Measurements from ENCODE around the gene RD3L.

DNA sequence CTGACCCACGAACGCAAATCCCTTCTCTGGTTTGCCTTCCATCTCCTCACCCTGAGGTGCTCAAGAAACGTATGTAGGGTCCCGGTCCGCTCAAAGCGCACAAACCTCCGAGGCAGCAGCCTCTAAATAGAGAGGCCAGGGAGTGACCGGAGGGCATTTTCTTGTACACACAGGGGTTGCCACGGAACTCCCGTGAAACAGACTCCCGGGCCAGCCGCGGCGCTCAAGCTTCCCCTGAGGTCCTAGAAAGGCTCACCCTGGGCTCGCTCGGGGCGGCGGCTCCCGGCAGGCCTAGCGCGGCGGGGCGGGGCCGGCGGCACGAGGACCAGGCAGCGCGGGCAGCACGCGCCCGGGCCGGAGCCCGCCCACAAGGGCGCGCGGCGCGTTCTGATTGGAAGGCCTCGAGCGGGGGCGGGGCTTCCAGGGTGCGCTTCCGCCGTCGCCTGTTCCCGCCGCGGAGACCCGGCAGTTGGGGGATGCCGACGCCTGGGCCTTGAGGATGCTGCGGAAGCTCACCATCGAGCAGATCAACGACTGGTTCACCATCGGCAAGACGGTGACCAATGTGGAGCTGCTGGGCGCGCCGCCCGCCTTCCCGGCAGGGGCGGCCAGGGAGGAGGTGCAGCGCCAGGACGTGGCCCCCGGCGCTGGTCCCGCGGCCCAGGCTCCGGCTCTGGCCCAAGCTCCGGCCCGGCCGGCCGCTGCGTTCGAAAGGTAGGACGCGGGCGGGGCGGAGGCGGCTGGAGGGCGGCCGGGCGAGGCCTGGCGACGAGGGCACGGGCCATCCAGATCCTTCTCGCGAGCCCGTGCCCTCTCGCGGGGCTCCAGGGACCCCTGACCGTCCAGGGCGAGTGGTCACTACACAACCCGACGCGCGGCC is 14.1 kb downstream of the RD3L start, which contains the start of gene TDRD9:
- TF ChIP-seq, protein P1, sequence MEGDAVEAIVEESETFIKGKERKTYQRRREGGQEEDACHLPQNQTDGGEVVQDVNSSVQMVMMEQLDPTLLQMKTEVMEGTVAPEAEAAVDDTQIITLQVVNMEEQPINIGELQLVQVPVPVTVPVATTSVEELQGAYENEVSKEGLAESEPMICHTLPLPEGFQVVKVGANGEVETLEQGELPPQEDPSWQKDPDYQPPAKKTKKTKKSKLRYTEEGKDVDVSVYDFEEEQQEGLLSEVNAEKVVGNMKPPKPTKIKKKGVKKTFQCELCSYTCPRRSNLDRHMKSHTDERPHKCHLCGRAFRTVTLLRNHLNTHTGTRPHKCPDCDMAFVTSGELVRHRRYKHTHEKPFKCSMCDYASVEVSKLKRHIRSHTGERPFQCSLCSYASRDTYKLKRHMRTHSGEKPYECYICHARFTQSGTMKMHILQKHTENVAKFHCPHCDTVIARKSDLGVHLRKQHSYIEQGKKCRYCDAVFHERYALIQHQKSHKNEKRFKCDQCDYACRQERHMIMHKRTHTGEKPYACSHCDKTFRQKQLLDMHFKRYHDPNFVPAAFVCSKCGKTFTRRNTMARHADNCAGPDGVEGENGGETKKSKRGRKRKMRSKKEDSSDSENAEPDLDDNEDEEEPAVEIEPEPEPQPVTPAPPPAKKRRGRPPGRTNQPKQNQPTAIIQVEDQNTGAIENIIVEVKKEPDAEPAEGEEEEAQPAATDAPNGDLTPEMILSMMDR (conservative IDR thresholded peaks at IDR 0.05; ENCODE audit: low read depth, low read length) = no peak
- TF ChIP-seq EZH2 (IDR thresholded peaks at IDR 0.05; ENCODE audit: low read length, unreplicated experiment) (no peak), EZH2phosphoT487 (IDR thresholded peaks at IDR 0.05; ENCODE audit: borderline replicate concordance, low read length) (no peak)
